Measurements from ENCODE around the gene INPP5D. TPM values are rescaled to one million over a fixed set of nuclear protein-coding genes. Genes with fewer than 3 reads are reported as not detected.

The INPP5D gene
- total RNA-seq, 2 donors from 2014 or later: 64.8 to 69.3 TPM

Other genes with a start within 250 kb of the INPP5D start
- 1 to 10 TPM; 4.0 to 4.1 TPM for gene SNORC, start 190.1 kb upstream of the INPP5D start, total RNA-seq
- gene NGEF, start 47.1 kb upstream of the INPP5D start, total RNA-seq: 1 to 10 TPM in 1 of 2 donors, under 1 TPM in 1; 0.55 to 2.3 TPM
- gene NEU2, start 27.7 kb upstream of the INPP5D start, total RNA-seq: not detected
- gene ATG16L1, start 191.3 kb downstream of the INPP5D start, total RNA-seq: 10 to 100 TPM; 23.6 to 26.0 TPM
- under 1 TPM; 0.02 TPM for gene SAG, start 247.5 kb downstream of the INPP5D start, total RNA-seq